Large intestine (tissue), 3 donors: ENCODE results near the gene STRN. TPM values are rescaled to one million over a fixed set of nuclear protein-coding genes. Genes with fewer than 3 reads are reported as not detected.
"Not testable (repeated sequence)": the region's sequence is repeated elsewhere in the genome, so short reads cannot be mapped to it uniquely, and the experiment has no call there.

Experiments
- DNase-seq, 2 donors: peaks; one replicate each; pipeline versions ENCODE4 v3.0.0 to v3.0.0-alpha.2; 2013
- H3K27ac ChIP-seq: one replicate; pipeline ENCODE4 v1.5.1; 2013; ENCODE audit warnings: low read length
- H3K27me3 ChIP-seq: 2 replicates; pipeline ENCODE4 v1.6.1; 2013; ENCODE audit warnings: low read length; ENCODE audit not compliant: control insufficient read depth, insufficient read depth
- H3K36me3 ChIP-seq: 2 replicates; pipeline ENCODE4 v1.6.1; 2013; ENCODE audit warnings: low read length; ENCODE audit not compliant: control insufficient read depth, insufficient read depth
- H3K4me1 ChIP-seq: one replicate; pipeline ENCODE4 v1.6.1; 2013; ENCODE audit warnings: low read length; ENCODE audit not compliant: control insufficient read depth, insufficient read depth
- H3K4me3 ChIP-seq: one replicate; pipeline ENCODE4 v1.5.1; 2013; ENCODE audit warnings: low read length
- H3K9me3 ChIP-seq: one replicate; pipeline ENCODE4 v1.6.1; 2013; ENCODE audit warnings: mild to moderate bottlenecking, low read depth, low read length, moderate library complexity; ENCODE audit not compliant: control insufficient read depth
- WGBS: methylation state at CpG from one replicate; pipeline ENCODE4 v1.1.5; 2013; ENCODE audit warnings: low lambda C conversion rate; ENCODE audit not compliant: insufficient coverage; 5-methylcytosine and 5-hydroxymethylcytosine counted together
- polyA plus RNA-seq: library from polyadenylated mRNA; unstranded; fragments of 120-200 nt; gene quantifications from one replicate; pipeline ENCODE4 v1.2.1, GENCODE V29; 2013

STRN gene
- polyA plus RNA-seq, 1 donor: 15.6 TPM

- Histone ChIP-seq H3K4me3 (no peak overlapping the region), H3K27me3 (no peaks in the 10 kb centered on the region), H3K4me1 (peaks cover 4% of the 10 kb centered on the region), H3K36me3 (peaks cover 10% of the 10 kb centered on the region), H3K27ac (no peak overlapping the region), H3K9me3 (no peaks in the 10 kb centered on the region)
- no peak for DNase-seq
These were observed 55.3 kb downstream of the STRN start for GRCh38 chr2:36911012-36911411.

DNA sequence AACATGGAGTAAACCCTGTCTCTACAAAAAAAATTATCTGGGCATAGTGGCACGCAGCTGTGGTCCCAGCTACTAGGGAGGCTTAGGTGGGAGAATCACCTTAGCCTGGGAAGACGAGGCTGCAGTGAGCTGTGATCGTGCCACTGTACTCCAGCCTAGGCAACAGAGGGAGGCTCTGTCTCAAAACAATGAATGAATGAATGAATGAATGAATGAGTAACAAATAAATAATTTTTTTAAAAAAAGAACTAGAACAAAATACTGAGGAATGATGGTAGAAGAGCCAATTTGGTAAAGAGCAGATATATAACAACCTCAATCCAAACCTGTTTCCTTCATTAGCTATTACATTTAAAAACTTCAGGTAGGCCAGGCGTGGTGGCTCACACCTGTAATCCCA, 60.1 kb downstream of the STRN start:
- Histone ChIP-seq H3K9me3 (no peaks in the 10 kb centered on the region), H3K27me3 (no peaks in the 10 kb centered on the region), H3K4me1 (no peaks in the 10 kb centered on the region), H3K36me3 (peaks cover 6% of the 10 kb centered on the region), H3K27ac (no peak overlapping the region), H3K4me3 (no peak overlapping the region)
- no peak for DNase-seq
- WGBS: no CpG with 5 or more reads among the region's 4 CpGs

DNA sequence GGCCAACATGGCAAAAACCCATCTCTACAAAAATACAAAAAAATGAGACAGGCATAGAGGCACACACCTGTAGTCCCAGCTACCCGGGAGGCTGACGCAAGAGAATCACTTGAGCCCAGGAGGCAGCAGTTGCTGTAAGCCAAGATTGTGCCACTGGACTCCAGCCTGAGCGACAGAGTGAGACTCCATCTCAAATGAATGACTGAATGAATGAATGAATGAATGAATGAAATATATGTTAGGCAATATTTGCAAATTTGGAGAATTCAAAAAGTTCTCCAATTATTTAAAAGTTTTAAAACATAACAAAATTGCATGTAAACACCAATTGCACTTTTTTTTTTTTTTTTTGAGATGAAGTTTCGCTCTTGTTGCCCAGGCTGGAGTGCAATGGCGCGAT, 61.7 kb downstream of the STRN start:
- Histone ChIP-seq H3K27ac (no peak overlapping the region), H3K9me3 (no peaks in the 10 kb centered on the region), H3K36me3 (peaks cover 10% of the 10 kb centered on the region), H3K4me1 (no peaks in the 10 kb centered on the region), H3K4me3 (no peak overlapping the region), H3K27me3 (no peaks in the 10 kb centered on the region)
- WGBS: no CpG with 5 or more reads among the region's 6 CpGs
- DNase-seq: no peak

DNA sequence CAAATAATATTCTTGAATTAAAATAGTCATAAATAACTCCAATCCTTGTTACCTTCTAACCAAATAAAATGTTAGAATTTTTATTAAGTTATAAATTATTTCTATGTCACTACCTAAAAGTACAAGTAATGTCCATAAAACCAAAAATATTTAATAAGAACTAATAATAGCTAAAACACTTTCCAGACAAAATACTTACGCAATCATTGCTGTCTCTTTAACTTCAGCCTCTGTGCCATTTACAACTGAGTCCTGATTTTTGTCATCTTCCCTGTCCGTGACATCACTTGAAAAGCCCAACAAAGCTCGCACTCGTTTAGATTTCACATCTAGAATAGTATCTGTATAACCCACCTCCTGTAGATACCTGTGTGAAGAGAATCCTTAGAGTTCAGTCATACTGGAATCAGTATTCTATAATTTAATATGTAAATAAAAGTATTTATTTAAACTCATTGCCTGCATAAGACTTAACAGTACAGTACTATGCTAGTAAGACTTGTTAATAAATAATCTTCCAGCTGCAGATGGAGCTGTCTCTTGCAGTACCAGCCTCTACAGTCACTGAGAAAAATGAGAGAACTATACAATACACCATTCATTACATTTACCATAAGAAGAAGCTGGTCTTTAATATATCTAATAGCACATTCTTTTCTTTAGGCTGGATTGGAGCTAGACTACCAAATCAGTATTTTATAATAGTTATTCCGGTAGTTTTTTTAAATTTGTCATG, 63.8 kb downstream of the STRN start:
- Histone ChIP-seq H3K9me3 (no peaks in the 10 kb centered on the region), H3K4me1 (no peaks in the 10 kb centered on the region), H3K27me3 (no peaks in the 10 kb centered on the region), H3K36me3 (peaks cover 12% of the 10 kb centered on the region), H3K4me3 (no peak overlapping the region), H3K27ac (no peak overlapping the region)
- DNase-seq: no peak
- 96% methylated on average over 4 of the region's 5 CpGs for WGBS

DNA sequence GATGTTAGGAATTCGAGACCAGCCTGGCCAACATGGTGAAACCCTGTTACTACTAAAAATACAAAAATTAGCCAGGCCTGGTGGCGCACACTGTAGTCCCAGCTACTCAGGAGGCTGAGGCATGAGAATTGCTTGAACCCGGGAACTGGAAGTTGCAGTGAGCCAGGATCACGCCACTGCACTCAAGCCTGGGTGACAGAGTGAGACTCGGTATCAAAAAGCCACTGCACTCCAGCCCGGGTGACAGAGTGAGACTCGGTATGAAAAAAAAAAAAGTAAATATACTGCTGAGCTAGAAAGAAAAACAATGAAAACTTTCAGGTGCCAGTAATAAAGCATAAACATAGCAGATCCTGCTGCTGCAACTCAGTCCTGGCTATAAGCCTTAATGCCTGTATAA, 73.5 kb downstream of the STRN start:
- Histone ChIP-seq H3K4me3 (no peak overlapping the region), H3K9me3 (no peaks in the 10 kb centered on the region), H3K27ac (no peak overlapping the region), H3K36me3 (peaks cover 5% of the 10 kb centered on the region), H3K4me1 (peaks cover 3% of the 10 kb centered on the region), H3K27me3 (no peaks in the 10 kb centered on the region)
- 100% methylated on average over 1 of the region's 7 CpGs for WGBS
- DNase-seq: no peak

- H3K9me3 ChIP-seq: no peaks in the 10 kb centered on the region
- H3K27ac ChIP-seq: peak overlapping the region; percentile 53
- peaks cover 3% of the 10 kb centered on the region for H3K4me1 ChIP-seq
- H3K4me3 ChIP-seq: no peak overlapping the region
- no peaks in the 10 kb centered on the region for H3K27me3 ChIP-seq
- DNase-seq: peak; percentile 31 to 74
- WGBS: no CpG with 5 or more reads among the region's 4 CpGs
- peaks cover 7% of the 10 kb centered on the region for H3K36me3 ChIP-seq
These were observed 76.5 kb downstream of the STRN start for GRCh38 chr2:36889795-36890194.

DNA sequence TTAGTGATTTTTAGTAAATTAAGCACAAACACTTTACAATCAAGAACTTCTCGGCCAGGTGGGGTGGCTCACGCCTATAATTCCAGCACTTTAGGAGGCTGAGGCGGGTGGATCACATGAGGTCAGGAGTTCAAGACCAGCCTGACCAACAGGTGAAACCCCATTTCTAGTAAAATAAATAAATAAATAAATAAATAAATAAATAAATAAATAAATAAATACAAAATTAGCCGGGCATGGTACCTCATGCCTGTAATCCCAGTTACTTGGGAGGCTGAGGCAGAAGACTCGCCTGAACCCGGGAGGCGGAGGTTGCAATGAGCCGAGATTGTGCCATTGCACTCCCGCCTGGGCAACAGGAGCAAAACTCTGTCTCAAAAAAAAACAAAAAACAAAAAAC, 79.2 kb downstream of the STRN start:
- WGBS: no CpG with 5 or more reads among the region's 9 CpGs
- not testable (repeated sequence) for DNase-seq

DNA sequence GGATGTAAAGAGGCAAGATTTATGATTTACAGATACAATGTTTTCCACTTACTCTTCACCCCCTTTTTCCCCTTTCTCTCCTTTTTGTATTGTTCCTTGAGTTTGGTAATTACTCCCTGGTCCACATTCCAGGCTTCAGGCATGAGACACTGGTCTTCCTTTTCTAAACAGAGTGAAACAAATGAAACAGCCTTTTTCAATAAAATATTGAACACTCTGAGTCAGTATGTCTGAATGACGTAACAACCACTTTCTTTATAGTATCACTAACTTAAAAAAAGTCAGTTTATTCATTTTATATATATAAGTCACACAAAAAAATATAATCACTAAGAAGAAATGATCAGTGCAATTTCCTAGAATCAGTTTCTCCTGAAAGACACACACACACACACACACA, 79.7 kb downstream of the STRN start:
- 83% methylated on average over 1 of the region's 1 CpG for WGBS

More for the DNA sequence above, 79.2 kb downstream of the STRN start:
- H3K4me1 ChIP-seq, H3K4me3 ChIP-seq, H3K27ac ChIP-seq, H3K27me3 ChIP-seq, H3K9me3 ChIP-seq: not testable (repeated sequence)
- H3K36me3 ChIP-seq: peaks cover 13% of the 10 kb centered on the region

GRCh38 chr2:36885605-36886004, 80.7 kb downstream of the STRN start:
- H3K4me1 ChIP-seq: peaks cover 5% of the 10 kb centered on the region
- H3K9me3 ChIP-seq: no peaks in the 10 kb centered on the region
- H3K4me3 ChIP-seq: no peak overlapping the region
- no peak for DNase-seq
- 100% methylated on average over 2 of the region's 3 CpGs for WGBS
- no peak overlapping the region for H3K27ac ChIP-seq
- H3K27me3 ChIP-seq: no peaks in the 10 kb centered on the region
- H3K36me3 ChIP-seq: peaks cover 13% of the 10 kb centered on the region

More for the DNA sequence above, 79.7 kb downstream of the STRN start:
- no peak overlapping the region for H3K4me3 ChIP-seq
- peaks cover 5% of the 10 kb centered on the region for H3K4me1 ChIP-seq
- no peaks in the 10 kb centered on the region for H3K9me3 ChIP-seq
- DNase-seq: no peak
- peaks cover 13% of the 10 kb centered on the region for H3K36me3 ChIP-seq
- no peak overlapping the region for H3K27ac ChIP-seq
- no peaks in the 10 kb centered on the region for H3K27me3 ChIP-seq

DNA sequence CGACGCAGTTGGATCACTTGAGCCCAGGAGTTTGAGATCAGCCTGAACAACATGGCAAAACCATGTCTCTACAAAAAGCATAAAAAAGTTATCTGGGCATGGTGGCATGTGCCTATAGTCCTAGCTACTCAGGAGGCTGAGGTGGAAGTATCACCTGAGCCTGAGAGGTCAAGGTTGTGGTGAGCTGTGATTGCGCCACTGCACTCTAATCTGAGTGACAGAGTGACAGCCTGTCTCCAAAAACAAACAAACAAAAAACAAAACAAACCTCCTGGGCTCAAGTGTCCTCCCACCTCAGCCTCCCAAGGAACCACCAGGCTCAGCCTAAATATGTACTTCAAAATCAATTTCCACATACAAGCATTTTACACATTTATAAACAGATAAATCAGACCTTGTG, 83.8 kb downstream of the STRN start:
- Histone ChIP-seq H3K4me3 (no peak overlapping the region), H3K9me3 (no peaks in the 10 kb centered on the region), H3K27ac (no peak overlapping the region), H3K36me3 (peaks cover 20% of the 10 kb centered on the region), H3K27me3 (no peaks in the 10 kb centered on the region), H3K4me1 (peaks cover 2% of the 10 kb centered on the region)
- no peak for DNase-seq
- no CpG with 5 or more reads among the region's 3 CpGs for WGBS

DNA sequence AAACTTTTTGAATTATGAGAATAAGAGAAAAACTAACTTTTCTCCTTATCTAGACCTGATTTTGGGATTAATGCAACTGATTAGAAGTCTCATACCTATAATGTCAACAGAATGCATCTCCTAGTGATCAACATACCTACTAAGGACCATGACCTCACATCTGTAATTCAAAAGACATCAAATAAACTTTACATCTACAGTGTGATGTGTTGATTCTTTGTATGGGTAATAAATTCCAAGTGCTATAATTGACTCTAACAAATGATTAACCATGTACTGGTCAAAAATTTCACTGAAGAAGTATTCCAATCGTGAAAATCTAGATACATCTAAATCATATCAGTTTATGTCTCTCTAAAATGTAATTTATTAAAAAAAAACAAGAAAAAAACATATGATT, 84.5 kb downstream of the STRN start:
- Histone ChIP-seq H3K9me3 (no peaks in the 10 kb centered on the region), H3K4me3 (no peak overlapping the region), H3K4me1 (peaks cover 2% of the 10 kb centered on the region), H3K27ac (no peak overlapping the region), H3K27me3 (no peaks in the 10 kb centered on the region), H3K36me3 (peaks cover 25% of the 10 kb centered on the region)
- WGBS: 14% methylated on average over 1 of the region's 1 CpG
- DNase-seq: peak in 1 of 2 donors; percentile 14
